CD4-positive, alpha-beta T cell treated with Interleukin-15 for 4 hours (primary cell): ENCODE results near the gene KDM5B.

Experiments
- DNase-seq: peaks from one replicate; pipeline ENCODE4 v3.0.0-alpha.2; 2020; ENCODE audit warnings: low spot score

Gene KDM5B

GRCh38 chr1:202711949-202712635 lies 96.1 kb downstream of the KDM5B start:
- DNase-seq, result no peak

- DNase-seq, result no peak
Observed at GRCh38 chr1:202710070-202711045, 97.9 kb downstream of the KDM5B start, which contains the start of gene SYT2. TSS of gene SYT2 (minus strand) at chr1:202710454. CDS start at chr1:202605772, 104,682 bp downstream.

- DNase-seq, result no peak
Observed at GRCh38 chr1:202709276-202710041, 98.8 kb downstream of the KDM5B start.

GRCh38 chr1:202708456-202709275 lies 99.6 kb downstream of the KDM5B start:
- DNase-seq, result no peak

- no peak for DNase-seq
Observed at GRCh38 chr1:202706851-202707250, 101.4 kb downstream of the KDM5B start.

GRCh38 chr1:202704601-202705000 lies 103.6 kb downstream of the KDM5B start:
- DNase-seq, result no peak

- no peak for DNase-seq
Observed at GRCh38 chr1:202703191-202703590, 105.0 kb downstream of the KDM5B start.

- DNase-seq, result no peak
Observed at GRCh38 chr1:202702088-202702487, 106.1 kb downstream of the KDM5B start.

GRCh38 chr1:202701200-202701599 lies 107.0 kb downstream of the KDM5B start:
- DNase-seq, result no peak

GRCh38 chr1:202700061-202700460 lies 108.2 kb downstream of the KDM5B start:
- DNase-seq, result no peak

GRCh38 chr1:202698276-202698675 lies 109.9 kb downstream of the KDM5B start:
- DNase-seq, result no peak

- no peak for DNase-seq
Observed at GRCh38 chr1:202697038-202697437, 111.2 kb downstream of the KDM5B start.

GRCh38 chr1:202694314-202694713 lies 113.9 kb downstream of the KDM5B start:
- no peak for DNase-seq

GRCh38 chr1:202692959-202693555 lies 115.2 kb downstream of the KDM5B start:
- DNase-seq, result peak; percentile 47

- DNase-seq, result no peak
Observed at GRCh38 chr1:202691816-202692215, 116.4 kb downstream of the KDM5B start.

GRCh38 chr1:202689493-202690342 lies 118.5 kb downstream of the KDM5B start:
- no peak for DNase-seq

GRCh38 chr1:202689082-202689481 lies 119.1 kb downstream of the KDM5B start:
- no peak for DNase-seq

GRCh38 chr1:202688401-202688800 lies 119.8 kb downstream of the KDM5B start:
- no peak for DNase-seq

GRCh38 chr1:202687798-202688197 lies 120.4 kb downstream of the KDM5B start:
- DNase-seq, result no peak

- no peak for DNase-seq
Observed at GRCh38 chr1:202687370-202687769, 120.9 kb downstream of the KDM5B start.
